Fibroblast of mammary gland (primary cell): ENCODE measurements around the gene RASL10B.

ENCODE experiments used
- DNase-seq: peaks from one replicate; pipeline ENCODE4 v3.0.0-alpha.2; 2010; ENCODE audit warnings: low read depth
- H3K4me3 ChIP-seq: 2 replicates; pipeline ENCODE4 v1.5.1; 2011; ENCODE audit warnings: low read depth, mild to moderate bottlenecking, low read length, moderate library complexity; ENCODE audit not compliant: control insufficient read depth
- CTCF ChIP-seq: conservative IDR thresholded peaks from 2 replicates; pipeline ENCODE4 v1.5.1; 2011; ENCODE audit warnings: low read depth, low read length, inconsistent platforms; ENCODE audit not compliant: control insufficient read depth, insufficient read depth

RASL10B gene

GRCh38 chr17:35716173-35716572 lies 15.3 kb upstream of the RASL10B start:
- no peak for TF ChIP-seq CTCF
- H3K4me3 ChIP-seq, result no peak overlapping the region
- DNase-seq, result no peak

GRCh38 chr17:35716897-35717465 lies 14.5 kb upstream of the RASL10B start:
- DNase-seq, result no peak
- H3K4me3 ChIP-seq, result no peak overlapping the region
- TF ChIP-seq CTCF, result no peak

- no peak for DNase-seq
- H3K4me3 ChIP-seq, result no peak overlapping the region
- no peak for TF ChIP-seq CTCF
Measured at GRCh38 chr17:35717475-35717874, 14.0 kb upstream of the RASL10B start.

- H3K4me3 ChIP-seq, result no peak overlapping the region
- no peak for TF ChIP-seq CTCF
- DNase-seq, result no peak
Measured at GRCh38 chr17:35723735-35724134, 7.7 kb upstream of the RASL10B start.

GRCh38 chr17:35725058-35725457 lies 6.4 kb upstream of the RASL10B start:
- TF ChIP-seq CTCF, result no peak
- no peak for DNase-seq
- H3K4me3 ChIP-seq, result no peak overlapping the region

- no peak for TF ChIP-seq CTCF
- H3K4me3 ChIP-seq, result no peak overlapping the region
- DNase-seq, result no peak
Measured at GRCh38 chr17:35725802-35726126, 5.7 kb upstream of the RASL10B start.
